HG02610 (cell line): ENCODE results near the gene TUSC7.

Experiments used
- ATAC-seq: cut with Tn5 transposase; IDR thresholded peaks from one replicate; pipeline ENCODE4 v1.9.1; 2021; ENCODE audit warnings: mild to moderate bottlenecking, moderate library complexity; ENCODE audit not compliant: unreplicated experiment

TUSC7 gene

DNA sequence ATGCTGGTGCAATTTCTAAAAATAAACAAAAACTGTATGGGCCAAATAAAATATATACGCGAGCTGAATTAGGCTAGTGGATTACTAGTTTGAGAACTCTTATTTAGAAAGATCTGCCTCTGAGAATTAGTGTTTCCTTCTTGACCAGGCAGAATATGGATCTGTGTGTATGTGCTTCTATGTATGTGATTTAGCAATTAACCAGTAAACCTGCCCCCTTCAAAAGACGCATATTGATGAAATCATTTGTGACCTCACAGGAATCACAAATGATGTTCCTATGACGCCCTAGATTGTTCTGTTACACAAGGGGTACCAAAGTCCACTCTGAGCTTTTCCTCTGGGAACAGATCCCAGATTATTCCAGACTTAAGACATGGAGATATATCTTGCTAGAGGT lies at the start of gene TUSC7:
TSS of gene TUSC7 (plus strand) at position 301 of the 400 bp plus-strand sequence.
- no peak for ATAC-seq

DNA sequence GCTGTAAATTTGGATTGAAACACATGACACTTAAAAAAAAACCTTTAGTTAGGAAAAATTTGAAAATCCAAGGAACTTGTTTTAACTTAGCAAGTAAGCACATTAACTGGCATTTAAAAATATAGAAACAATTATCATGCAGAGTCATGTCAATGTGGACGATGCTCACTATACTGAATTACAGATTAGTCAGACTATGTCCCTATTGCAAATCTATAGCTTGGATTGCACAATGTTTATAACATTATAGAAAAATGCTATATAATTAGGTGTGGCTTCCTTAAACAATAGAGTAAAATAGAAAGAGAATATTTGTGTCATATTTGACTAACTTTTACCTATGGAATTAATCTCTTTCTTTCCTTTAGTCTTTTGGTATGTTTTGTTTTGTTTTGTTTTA lies 48.4 kb upstream of the TUSC7 start:
- no peak for ATAC-seq

DNA sequence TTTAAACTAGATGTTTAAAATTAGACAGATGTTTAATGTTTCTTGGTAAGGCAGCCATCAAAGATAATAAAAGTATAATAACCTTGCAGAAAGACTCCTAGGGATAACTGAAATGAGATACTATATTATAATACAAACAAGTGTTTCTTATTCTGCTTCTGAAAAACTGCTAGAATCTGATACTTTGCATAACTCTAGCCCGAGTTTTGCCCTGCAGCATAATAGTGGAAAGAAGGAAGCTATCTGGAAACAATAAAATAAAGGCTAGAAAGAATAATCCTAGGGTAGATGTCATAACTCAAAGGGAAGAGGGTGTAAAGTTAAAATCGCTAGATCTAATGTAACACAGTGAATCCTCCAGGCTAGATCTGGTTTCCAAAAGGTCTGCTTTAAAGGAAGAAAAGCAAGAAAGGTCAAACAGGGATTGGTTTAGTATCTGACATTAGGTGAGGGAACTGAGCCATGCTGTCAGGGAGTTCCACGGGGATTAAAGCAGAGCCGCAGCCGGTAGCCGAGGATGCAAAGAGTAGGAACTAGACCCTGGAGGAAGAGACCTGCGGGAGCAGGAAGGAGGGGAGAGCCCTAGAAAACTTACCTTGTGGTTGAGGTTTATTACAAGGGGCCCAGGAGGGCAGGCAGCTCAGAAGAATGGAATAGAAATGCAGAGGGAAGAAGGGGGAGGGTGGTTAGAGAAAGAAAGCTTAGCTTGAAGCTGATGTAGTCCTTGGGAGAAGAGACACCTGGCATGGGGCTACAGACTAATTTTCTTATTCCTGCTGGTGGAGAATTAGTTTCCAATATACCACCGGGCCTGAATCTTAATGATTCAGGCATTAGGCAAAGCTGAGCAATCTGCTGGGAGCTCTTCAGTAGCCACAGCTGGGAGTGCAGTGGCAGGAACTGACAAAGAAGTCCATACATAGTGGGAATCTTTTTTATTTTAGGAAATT lies 46.1 kb upstream of the TUSC7 start:
- no peak for ATAC-seq

DNA sequence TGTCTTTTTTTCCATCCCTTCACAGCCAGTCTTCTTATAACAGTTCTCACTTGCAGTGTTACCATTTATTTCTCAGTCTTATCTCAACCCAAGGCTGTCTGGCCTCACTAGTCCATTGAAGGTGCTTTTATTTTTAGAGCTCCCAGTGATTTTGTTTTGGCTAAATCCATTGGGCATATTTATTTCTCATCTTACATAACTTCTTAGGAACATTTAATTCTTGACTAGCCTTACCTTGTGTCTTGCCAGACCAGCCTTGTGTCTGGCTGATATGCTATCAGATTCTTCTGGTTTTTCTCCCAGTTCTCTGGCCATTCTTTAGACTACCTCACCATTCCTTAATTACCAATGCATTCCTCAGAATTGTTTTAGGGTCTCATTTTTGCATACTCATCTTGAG lies 42.3 kb upstream of the TUSC7 start:
- no peak for ATAC-seq

DNA sequence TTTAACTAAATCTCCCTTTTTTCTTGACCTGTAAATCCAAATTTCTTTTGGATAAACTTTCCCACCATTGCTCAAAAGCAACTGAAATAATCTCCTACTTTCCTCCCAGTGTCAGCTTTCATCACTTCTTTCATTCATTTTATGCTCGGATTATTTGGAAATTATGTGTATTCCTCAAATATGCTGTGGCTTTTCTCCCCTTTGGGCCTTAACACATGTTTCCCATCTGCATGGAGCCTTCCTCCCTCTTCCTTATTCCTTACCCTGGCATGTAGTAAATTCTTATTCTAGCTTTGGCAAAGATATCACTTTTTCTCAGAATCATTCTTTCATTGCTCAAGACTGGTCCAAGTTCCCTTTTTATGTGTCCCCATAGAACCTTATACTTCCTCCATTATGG lies 41.8 kb upstream of the TUSC7 start:
- ATAC-seq: no peak

DNA sequence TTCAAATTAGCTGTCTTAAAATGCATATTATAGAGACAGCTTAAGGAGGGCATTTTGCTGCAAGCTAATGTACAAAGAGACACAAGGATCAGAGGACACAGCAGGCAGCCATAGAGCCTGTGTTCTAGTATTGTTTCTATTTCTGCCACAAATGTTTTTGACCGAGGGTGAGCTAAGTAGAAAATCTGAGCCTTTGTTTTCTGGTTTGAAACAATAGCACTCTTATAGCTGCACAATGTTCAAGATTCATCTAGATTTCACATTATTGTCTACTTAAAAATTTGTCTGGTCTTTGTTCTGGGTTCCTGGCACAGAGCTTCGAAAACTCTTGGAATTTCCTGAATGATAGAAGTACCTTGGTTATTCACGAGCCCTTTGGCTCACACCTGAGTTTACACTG lies 40.0 kb upstream of the TUSC7 start:
- no peak for ATAC-seq

DNA sequence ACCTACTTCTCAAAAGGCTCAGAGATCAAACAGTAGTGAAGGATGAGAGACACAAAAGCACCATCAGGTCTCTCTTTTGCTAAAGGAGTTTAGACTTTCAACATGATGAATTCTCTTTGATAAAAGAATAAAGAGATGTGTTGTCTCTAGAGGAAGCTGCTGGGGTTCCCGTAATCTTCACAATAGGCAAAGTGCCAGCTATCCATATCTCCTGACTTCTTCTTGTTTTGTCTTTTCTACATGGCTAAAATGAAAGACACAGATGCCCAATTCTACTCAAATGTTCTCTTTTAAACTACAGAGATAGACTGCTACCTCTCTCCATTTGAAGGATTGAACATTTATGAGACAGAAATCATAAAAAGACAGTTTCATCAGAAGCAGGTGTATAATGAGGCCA lies 38.4 kb upstream of the TUSC7 start:
- ATAC-seq: no peak

DNA sequence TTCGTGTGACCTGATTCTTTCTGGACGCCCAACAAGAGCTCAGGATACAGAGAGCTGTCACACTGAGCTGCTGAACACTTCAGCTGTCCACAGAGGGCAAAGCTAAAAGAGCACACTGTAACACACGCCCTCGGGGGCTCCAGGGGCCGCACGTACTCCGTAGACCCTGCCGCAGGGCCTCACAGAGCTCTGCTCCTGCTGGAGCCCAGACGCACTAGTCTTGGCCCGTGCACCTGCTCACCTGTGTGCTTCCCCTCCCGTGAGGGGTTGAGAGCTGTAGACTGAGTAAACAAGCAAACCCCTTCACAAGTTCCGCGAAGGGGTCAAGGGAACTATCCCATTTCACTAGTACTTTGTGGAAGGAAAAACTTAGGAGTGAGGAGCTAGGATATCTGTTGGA lies 30.7 kb upstream of the TUSC7 start:
- ATAC-seq: no peak

DNA sequence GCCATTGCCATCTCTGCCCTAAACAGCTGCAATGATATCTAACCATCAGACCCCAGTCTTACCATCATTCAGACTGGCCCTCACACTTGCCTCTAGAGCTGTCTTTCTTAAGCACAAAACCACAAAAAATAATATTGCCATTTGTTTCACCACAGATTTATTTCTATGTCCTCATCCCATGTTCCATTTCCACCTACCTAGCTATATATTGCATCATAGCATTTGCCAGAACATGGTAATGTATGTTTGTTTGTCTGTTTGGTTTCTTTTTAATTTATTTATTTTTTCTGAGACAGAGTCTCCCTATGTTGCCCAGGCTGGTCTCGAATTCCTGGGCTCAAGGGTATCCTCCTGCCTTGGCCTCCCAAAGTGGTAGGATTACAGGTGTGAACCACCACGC lies 18.5 kb upstream of the TUSC7 start:
- no peak for ATAC-seq

DNA sequence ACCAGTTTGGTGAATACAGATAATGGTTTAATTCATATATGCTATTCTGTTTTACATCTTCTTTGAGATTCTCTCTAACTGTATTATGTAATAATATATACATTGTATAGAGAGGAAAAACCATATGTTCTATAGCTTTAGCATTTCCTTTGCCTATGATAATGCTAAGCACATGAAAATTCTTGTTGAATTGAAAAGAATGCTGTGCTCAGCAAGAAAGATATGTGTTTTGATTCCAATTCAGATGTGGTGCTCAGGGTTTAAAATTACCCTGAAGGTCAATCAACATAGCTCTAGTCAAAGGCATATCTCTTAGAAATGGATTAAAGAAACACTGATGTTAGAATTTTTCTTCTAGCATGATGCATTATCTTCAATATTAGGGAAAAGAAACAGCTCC lies 8.5 kb upstream of the TUSC7 start:
- ATAC-seq: no peak

DNA sequence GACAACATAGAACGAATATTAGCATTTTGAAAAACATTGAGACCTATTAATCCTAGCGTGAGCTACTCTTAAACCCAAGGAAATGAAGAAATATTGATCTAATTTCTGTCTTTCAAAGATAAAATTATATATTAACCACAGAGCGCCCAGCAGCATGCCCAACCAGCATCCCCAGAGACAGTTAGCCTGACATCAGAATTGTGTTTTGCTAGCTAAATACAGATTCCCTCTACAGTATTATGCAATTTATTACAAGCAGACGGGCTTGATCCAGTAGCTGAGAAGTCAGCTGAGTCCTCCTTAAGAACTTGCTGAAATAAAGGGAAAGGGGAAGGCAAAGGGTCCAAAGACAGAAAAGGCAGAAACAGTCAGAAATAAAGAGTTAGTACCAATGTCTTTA lies 7.2 kb upstream of the TUSC7 start:
- no peak for ATAC-seq

DNA sequence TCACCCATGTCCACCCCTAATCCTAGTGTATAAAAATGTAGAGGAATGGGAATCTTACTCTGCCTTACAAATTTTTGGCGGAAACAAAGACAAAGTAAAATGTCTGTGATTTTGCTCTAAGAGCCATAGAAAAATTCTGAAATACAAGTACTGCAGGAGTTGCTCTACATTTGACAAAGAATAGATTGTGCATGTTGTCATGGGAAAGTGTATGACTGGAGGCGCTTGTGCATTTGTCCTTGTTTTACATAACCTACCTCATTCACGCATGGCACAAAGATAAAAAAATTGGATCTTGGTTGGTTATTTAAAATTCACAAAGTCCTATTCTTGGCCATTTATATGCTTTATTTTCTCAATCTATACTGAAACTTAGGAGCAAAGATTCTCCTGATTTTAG lies 2.0 kb upstream of the TUSC7 start:
- ATAC-seq: no peak

DNA sequence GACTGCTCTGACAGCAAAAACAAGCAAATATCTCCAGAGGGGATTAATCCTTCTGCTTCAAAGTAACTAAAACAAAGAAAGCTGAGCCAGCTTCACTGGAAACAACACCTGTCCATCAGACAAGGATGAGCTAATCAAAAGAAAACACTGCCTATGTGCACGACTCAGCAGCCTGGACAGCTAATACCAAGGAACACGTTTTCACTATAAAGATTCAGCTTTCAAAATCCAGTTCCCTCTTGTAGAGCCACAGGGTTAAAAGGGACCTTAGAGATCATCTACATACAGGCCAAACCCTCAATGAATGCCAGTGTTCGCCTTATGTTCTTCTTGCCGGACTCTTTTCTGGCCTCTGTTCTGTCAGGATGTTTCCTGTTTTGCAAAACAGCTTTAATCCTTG lies 6.9 kb downstream of the TUSC7 start:
- no peak for ATAC-seq

DNA sequence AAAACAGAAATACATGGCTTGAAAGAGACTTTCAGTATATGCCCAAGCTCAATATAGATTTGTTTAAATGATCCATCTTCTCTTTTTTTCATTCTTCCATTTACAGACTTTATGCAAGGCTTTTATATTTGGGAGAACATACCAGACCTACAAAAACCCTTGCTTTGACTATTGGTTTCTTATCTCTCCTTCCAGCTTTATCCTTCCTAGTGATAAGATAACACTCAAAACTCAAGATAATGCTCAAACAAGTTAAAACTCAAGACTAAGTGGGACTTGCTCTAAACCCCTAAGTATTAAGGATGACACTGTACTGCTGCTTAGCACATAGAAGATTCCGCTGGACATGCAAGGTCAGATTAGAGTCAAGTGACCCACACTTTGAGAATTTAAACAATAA lies 8.0 kb downstream of the TUSC7 start:
- no peak for ATAC-seq

DNA sequence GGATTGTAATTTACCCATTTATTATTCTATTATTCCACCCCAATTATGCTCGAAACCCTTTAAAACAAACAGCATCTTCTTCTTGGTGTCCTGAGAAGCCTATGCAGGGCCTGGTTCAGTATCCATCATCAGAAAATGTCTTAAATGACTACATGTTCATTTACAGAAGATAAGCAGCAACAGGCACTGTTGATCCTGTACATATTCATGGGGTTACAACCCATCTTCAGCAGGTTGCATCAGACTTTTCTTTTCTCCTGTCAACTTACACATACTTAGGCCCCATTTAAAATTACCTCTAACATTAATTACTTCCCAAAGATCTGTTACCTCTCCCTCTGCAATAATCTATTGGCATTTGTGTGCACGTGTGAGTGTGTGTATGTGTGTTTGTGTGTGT lies 18.9 kb downstream of the TUSC7 start:
- ATAC-seq: no peak

DNA sequence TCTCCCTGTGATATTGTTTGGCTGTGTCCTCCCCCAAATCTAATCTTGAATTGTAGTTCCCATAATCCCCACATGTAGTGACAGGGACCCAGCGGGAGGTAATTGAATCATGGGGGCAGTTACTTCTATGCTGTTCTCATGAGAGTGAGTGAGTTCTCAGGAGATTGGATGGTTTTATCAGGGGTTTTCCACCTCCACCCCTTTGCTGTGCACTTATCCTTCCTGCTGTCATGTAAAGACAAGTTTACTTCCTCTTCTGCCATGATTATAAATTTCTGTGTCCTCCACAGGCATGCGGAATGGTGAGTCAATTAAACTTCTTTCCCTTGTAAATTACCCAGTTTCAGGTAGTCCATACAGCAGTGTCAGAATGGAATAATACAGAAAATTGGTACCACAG lies 24.7 kb downstream of the TUSC7 start:
- ATAC-seq: no peak

DNA sequence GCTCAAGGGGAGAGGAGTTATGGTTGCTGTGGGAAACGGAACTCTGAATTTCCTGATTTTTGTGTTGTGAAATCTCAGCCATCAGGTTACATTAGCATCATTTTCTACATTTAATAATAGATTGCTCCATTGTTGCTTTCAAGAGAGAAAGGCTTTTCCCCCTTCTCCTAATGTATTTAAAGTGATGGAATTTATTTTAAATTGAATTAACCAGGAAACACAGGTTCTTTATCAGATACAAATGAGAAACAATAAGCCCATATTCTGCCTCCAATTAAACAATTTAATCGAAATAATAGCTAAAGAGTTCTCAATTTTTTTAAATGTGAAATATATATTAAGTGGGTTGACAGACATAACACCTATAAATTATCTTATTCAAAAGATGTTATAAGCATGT lies 30.1 kb downstream of the TUSC7 start:
- no peak for ATAC-seq

DNA sequence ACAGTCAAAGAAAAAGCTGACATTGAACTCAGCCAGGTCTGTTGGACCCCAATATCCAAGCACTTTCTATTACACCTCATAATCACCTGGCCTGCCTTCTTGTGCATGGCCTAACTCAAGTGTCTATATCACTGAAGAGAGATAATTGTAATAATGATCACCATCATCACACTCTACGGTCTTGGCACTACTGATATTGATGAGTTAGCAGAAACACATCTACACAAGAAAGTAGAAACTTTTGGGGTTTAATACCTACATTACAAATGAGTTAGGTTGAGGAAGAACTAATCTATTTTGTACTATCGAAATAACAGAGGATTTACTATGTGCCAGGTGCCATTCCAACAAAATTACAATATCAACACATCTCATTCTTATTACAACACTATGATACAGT lies 30.7 kb downstream of the TUSC7 start:
- ATAC-seq: no peak

DNA sequence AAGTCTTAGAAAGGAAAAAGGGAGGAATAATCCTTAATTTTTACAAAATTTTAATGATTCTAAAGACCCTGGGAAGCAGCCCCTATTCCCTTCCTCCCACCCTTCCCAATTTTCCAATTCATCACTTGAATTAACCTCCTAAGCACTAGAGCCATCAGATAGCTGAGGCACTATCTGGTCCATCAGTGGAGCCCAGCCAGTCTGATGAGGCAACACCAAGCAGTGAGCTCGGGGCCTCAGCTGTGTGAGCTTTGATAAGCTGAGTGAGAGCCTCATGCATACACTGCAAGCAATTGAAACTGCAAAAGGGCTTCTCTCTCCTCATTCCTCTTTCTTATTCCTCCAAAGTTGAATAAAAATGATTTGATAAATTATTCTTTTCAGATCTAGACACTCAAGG lies 31.9 kb downstream of the TUSC7 start:
- no peak for ATAC-seq

DNA sequence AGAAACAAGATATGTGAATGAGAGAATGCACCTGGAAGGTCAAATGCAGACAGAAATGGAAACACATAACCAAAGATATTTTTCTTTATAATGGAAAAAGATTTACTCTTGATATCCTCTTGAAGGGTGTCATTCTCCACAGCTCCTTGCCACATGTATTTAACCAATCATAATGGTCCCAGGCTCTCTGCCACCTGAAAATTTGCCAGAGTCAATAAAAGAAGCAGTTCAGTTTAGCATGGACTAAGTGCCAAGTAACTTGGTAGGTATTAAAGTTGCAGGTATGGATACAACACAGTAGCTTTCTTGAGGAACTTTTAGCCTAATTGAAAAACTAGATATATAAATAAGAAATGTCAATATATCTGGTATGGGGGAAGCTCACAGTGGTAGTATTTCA lies 33.5 kb downstream of the TUSC7 start:
- no peak for ATAC-seq

DNA sequence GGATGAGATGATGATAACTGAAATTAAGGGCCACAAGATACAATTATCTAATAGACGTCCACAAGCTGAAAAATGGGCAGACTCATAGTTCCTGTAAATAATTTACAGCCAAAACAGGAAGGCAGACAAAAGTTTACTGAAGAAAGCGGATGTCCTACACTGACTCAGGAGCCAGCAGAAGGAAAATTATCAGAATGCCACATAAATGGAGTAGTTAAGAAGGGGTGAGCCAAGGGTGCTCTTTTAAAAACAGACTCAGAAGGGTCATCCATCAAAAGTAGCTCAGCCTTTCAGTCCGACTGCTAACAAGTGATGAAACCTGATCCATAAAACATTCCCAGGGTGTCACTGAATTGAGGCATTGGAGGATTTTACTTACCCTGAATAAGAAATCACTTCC lies 39.8 kb downstream of the TUSC7 start:
- ATAC-seq: no peak

DNA sequence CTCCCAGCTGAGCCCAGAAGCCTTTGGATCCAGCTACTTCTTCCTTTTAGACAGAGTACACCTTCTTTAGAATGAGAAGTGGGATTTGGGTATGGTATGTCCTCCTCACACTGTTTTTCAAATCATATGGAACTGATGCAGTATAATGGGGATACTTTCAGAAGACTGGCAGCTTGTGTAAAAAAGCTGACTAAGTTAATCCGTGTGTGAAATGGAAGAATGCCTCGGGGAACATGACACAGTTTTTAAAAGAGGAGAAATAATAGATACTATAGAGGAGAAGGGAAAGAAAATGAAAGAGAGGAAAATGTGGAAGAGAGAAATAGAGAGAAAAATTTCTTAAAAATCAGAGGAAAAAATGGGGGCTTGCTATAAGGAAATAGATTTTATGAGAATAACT lies 47.7 kb downstream of the TUSC7 start:
- ATAC-seq: no peak

DNA sequence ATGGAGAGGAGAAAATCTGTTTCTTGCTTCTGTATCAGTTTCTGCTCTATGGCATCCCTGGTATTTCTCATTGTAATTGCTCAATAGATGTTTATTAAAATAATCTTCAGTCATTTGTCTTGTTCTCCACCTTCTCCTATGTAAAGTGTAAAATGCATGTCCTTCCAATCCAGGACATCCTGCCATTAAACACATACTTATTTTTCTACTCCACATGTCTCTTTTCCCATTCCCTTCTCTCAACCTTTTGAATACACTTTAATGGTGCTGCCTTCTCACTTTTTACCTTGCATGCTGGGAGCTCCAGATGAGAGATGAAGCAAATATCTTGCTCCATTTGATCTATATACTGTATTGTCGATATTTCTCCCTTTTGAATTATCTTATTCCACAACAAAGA lies 49.7 kb downstream of the TUSC7 start:
- no peak for ATAC-seq
